GM10266 (cell line): Measurements from ENCODE around the gene ATXN3.
"Not testable (repeated sequence)": the region's sequence is repeated elsewhere in the genome, so short reads cannot be mapped to it uniquely, and the experiment has no call there.

Experiments
- DNase-seq: peaks from one replicate; pipeline ENCODE4 v3.0.0; 2012; ENCODE audit errors: extremely low spot score
- TF ChIP-seq, protein P1 (sequence below): IDR thresholded peaks from 2 replicates; pipeline ENCODE4 v1.5.1; 2012; ENCODE audit warnings: mild to moderate bottlenecking, low read depth; ENCODE audit not compliant: control insufficient read depth, insufficient read depth; ENCODE audit errors: missing control alignments

The ATXN3 gene

DNA sequence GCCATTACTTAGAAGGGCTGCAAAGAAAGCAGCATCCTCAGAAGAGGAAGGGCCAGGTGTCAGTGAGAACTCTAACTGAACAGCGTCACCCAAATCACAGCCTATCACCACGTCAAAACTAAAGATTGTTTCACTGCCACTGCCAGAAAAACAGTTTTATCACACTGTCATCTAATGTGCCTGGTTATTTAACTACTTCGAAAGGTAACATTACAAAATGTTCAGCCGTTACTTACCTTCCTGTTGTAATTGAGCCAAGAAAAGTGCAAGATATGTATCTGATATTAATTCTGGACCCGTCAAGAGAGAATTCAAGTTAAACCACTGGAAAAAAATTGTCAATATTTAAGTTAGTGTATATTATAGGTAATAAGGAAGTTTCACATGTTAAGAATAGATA lies 17.9 kb downstream of the ATXN3 start:
- TF ChIP-seq, protein P1, sequence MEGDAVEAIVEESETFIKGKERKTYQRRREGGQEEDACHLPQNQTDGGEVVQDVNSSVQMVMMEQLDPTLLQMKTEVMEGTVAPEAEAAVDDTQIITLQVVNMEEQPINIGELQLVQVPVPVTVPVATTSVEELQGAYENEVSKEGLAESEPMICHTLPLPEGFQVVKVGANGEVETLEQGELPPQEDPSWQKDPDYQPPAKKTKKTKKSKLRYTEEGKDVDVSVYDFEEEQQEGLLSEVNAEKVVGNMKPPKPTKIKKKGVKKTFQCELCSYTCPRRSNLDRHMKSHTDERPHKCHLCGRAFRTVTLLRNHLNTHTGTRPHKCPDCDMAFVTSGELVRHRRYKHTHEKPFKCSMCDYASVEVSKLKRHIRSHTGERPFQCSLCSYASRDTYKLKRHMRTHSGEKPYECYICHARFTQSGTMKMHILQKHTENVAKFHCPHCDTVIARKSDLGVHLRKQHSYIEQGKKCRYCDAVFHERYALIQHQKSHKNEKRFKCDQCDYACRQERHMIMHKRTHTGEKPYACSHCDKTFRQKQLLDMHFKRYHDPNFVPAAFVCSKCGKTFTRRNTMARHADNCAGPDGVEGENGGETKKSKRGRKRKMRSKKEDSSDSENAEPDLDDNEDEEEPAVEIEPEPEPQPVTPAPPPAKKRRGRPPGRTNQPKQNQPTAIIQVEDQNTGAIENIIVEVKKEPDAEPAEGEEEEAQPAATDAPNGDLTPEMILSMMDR, result no peak
- no peak for DNase-seq

DNA sequence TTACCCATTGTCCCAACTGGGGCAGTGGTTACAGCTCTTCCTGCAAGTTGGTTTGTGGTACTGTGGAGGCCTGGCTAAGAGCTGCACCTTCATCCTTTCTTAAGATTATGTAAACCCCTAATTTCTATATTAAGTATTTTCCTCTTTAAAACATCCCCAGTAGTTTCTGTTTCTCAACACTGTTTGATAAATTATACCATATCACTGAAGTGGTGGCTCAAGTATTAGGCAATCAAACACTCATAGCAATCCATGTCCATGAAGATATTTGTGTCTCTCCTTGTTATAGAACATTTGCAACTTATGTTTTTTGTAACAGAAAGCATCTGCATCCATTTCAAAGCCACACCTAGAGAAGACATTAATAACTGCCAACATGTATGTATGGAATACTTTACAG lies 31.8 kb downstream of the ATXN3 start:
- TF ChIP-seq, protein P1, result no peak
- no peak for DNase-seq

DNA sequence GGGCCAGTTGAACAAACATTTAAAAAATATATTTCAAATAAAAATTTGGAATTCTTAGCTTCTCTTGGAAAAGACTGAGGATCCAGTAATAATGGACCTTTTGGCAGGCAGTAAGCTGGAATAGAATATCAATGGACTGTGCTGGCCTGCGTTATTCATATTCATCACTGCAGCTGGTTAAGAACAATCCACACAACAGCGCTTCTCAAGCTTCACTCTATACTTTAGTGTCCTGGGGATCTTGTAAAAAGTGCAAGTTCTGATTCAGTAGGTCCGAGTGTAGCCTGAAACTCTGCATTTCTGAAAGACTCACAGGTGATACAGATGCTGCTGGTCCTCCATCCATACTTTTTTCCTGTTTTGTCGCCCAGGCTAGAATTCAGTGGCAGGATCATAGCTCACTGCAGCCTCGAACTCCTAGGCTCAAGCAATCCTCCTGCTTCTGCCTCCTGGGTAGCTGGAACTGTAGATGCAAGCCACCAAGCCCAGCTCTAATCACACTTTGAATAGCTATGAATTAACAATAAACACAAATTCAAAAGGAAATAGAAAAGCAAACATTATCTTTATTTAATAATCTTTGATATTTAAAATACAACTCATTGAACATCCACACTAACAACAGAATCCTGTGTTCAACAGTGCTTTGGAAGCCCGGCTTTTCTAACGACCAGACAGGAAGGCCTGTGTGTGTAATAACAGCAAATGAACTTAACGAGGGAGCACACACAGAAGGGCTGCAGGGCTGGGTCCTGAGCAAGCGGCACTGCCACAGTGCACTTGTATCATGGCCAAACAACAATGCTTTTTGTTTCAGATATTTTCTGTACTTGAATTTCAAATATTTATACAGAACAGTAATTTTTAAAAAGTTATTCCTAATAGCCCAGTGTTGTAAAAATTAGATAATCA lies 48.1 kb downstream of the ATXN3 start:
- DNase-seq, result no peak
- TF ChIP-seq, protein P1, result no peak

DNA sequence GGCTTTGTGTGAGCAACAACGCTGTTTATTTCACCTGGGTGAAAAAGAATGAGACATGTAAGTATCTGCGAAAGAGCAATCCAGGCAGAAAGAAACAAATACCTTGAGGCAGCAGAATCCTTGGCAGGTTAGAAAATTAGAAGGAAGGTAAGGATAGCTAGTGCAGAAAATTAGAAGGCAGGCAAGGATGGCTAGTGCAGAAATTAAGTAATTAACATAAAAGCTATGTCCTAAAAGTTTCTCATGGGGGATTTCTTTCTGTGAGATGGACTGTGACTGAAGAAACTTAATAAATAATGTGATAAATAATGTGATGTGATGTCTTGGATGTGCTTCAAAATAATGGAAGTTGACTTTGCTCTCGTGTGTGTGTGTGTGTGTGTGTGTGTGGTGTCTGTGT lies 56.6 kb downstream of the ATXN3 start:
- DNase-seq, result no peak
- TF ChIP-seq, protein P1, result no peak

DNA sequence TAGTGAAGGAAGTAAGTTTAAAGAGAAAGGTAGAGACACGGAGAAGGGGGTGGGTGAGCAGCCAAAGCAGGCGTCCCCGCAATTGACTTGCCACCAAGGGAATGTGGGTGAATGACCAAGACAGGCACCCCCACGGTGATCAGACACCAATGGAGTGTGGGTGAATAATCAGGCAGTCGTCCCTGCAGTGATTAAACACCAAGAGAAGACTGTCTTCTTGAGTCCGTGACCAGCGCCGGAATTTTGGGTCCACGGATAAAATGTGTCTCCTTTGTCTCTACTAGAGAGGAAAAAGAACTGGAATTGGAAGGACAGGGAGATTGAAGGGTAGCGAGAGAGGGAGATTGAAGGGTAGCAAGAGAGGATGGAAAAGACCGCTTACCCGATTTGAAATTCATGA lies 57.2 kb downstream of the ATXN3 start:
- DNase-seq, result not testable (repeated sequence)

DNA sequence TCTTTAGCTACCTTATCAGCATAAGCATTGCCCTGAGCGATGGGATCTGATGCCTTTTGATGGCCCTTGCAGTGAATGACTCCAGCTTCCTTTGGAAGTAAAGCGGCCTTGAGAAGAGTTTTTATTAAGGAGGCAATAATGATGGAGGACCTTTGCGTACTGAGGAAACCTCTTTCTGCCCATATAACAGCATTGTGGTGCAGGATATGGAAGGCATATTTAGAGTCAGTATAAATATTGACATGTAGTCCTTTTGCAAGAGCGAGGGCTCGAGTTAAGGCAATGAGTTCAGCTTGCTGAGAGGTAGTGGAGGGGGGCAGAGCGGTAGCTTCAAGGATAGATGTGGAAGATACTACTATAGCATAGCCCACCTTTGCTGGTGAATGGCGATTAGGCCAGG lies 60.5 kb downstream of the ATXN3 start:
- DNase-seq, result not testable (repeated sequence)

DNA sequence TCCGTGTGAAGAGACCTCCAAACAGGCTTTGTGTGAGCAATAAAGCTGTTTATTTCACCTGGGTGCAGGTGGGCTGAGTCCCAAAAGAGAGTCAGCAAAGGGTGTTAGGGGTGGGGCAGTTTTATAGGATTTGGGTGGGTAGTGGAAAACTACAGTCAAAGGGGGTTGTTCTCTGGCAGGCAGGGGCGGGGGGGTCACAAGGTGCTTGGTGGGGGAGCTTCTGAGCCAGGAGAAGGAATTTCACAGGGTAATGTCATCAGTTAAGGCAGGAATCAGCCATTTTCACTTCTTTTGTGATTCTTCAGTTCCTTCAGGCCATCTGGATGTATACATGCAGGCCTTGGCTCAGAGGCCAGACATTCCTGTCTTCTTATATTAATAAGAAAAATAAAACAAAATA lies 64.6 kb downstream of the ATXN3 start:
- not testable (repeated sequence) for DNase-seq

DNA sequence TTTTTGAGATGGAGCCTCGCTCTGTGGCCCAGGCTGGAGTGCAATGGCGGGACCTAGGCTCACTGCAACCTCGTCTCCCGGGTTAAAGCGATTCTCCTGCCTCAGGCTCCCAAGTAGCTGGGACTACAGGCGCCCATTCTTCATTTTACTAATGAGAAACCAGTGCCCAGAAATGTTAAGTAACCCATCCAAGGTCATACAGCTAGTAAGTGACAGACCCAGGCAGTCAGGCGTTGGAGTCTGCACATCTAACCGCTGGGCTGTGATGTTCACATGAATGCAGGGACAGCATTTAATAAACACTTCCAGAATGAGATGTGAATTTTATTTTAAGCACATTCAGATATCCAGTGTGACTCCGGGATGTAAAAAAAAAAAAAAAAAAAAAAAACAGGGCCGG lies 65.2 kb downstream of the ATXN3 start:
- TF ChIP-seq, protein P1, result no peak
- DNase-seq, result no peak

DNA sequence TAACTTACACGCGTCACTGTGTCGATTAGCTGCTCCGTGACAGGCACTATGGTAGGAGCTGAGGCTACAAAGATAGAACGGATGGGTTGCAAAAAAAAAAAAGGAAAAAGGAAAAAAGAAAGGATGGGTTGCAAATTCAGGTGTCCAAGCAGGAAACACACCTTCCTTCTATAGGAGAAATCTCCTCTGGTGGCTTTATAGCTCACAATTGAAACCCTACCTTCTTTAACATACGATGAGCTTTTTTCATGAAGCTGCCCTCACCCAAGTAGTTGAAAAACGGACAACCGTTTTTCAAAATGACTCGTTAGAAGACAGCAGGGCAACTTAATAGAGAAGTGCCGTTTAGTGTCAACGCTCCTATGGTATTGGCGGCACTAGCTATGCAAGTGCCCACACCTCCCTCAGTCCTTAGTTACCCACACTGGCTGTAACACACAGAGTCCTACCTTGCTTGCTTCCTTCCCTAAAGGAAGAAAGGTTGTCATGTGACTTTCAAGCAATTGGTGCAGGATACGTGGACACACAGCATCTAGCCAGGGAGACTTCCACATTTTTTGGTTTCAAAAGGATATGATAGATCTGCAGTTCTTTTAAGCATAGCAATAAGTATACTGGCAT lies 65.8 kb downstream of the ATXN3 start:
- TF ChIP-seq, protein P1, result no peak
- peak; percentile 15 for DNase-seq
